Measurements from ENCODE around the gene BCR.

GRCh38 chr22:23222793-23223568, 42.7 kb downstream of the BCR start:
- TF ChIP-seq IRF1 (CRISPR knock-in tag; IDR thresholded peaks at IDR 0.05) (no peak), CTCF (IDR thresholded peaks at IDR 0.05) (no peak), NR3C1 (CRISPR knock-in tag; conservative IDR thresholded peaks at IDR 0.05; ENCODE audit: low read depth) (no peak), STAT6 (CRISPR knock-in tag; conservative IDR thresholded peaks at IDR 0.05; ENCODE audit: low read depth) (no peak), ZMAT4 (CRISPR knock-in tag; IDR thresholded peaks at IDR 0.05) (no peak), USF2 (CRISPR knock-in tag; IDR thresholded peaks at IDR 0.05) (no peak), NR1H2 (CRISPR knock-in tag; IDR thresholded peaks at IDR 0.05) (no peak), MYBL2 (CRISPR knock-in tag; IDR thresholded peaks at IDR 0.05) (no peak), ZNF263 (CRISPR knock-in tag; IDR thresholded peaks at IDR 0.05; ENCODE audit: low read depth) (no peak), SMAD3 (CRISPR knock-in tag; IDR thresholded peaks at IDR 0.05; ENCODE audit: borderline replicate concordance) (no peak), ATF3 (CRISPR knock-in tag; conservative IDR thresholded peaks at IDR 0.05) (no peak)

All from WTC11 (cell line).